ENCODE measurements around the gene CPA1.

DNA sequence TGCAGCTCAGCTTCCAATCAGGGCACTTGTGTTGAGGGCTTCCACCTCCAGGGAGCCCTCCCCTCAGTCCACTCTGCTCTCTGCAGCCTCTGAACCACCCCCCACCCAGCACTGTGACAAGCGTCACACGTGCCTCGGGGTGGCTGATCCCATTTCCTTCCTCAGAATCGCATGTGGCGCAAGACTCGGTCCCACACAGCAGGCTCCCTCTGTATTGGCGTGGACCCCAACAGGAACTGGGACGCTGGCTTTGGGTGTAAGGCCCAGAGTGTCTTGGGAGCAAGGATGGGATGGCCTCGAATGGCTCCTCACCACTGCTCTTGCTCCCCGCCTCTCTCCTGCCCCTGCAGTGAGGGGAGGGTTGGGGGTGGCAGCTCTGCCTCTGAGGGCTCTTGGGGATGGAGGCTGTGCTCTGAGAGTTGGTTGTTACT lies 4.1 kb downstream of the CPA1 start:
- TF ChIP-seq POLR2A (IDR thresholded peaks at IDR 0.05) = no peak
- TF ChIP-seq, protein P1, sequence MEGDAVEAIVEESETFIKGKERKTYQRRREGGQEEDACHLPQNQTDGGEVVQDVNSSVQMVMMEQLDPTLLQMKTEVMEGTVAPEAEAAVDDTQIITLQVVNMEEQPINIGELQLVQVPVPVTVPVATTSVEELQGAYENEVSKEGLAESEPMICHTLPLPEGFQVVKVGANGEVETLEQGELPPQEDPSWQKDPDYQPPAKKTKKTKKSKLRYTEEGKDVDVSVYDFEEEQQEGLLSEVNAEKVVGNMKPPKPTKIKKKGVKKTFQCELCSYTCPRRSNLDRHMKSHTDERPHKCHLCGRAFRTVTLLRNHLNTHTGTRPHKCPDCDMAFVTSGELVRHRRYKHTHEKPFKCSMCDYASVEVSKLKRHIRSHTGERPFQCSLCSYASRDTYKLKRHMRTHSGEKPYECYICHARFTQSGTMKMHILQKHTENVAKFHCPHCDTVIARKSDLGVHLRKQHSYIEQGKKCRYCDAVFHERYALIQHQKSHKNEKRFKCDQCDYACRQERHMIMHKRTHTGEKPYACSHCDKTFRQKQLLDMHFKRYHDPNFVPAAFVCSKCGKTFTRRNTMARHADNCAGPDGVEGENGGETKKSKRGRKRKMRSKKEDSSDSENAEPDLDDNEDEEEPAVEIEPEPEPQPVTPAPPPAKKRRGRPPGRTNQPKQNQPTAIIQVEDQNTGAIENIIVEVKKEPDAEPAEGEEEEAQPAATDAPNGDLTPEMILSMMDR (IDR thresholded peaks at IDR 0.05) = no peak

All from esophagus squamous epithelium (tissue), 4 donors.